ENCODE measurements around the gene ITGA3.

Gene ITGA3

GRCh38 chr17:50055426-50056216 lies at the start of gene ITGA3:
ITGA3 (plus strand) TSS chr17:50056110; CDS start chr17:50056440, 330 bp downstream.
- DNase-seq = no peak

- no peak for DNase-seq
Measured at GRCh38 chr17:50009282-50009681, 46.6 kb upstream of the ITGA3 start.

GRCh38 chr17:50013079-50013478 lies 42.8 kb upstream of the ITGA3 start:
- DNase-seq = no peak

- no peak for DNase-seq
Measured at GRCh38 chr17:50014471-50015088, 41.3 kb upstream of the ITGA3 start.

GRCh38 chr17:50015146-50015545 lies 40.8 kb upstream of the ITGA3 start:
- no peak for DNase-seq

GRCh38 chr17:50018909-50019308 lies 37.0 kb upstream of the ITGA3 start:
- no peak for DNase-seq

GRCh38 chr17:50020841-50021599 lies 34.9 kb upstream of the ITGA3 start:
- no peak for DNase-seq

GRCh38 chr17:50021681-50022370 lies 34.1 kb upstream of the ITGA3 start:
- no peak for DNase-seq

GRCh38 chr17:50022463-50023130 lies 33.3 kb upstream of the ITGA3 start:
- DNase-seq = no peak

GRCh38 chr17:50023520-50023919 lies 32.4 kb upstream of the ITGA3 start:
- DNase-seq = no peak

GRCh38 chr17:50024808-50025207 lies 31.1 kb upstream of the ITGA3 start:
- no peak for DNase-seq

- DNase-seq = no peak
Measured at GRCh38 chr17:50026046-50026675, 29.7 kb upstream of the ITGA3 start.

- DNase-seq = no peak
Measured at GRCh38 chr17:50026837-50027171, 29.1 kb upstream of the ITGA3 start.

- DNase-seq = no peak
Measured at GRCh38 chr17:50027172-50027880, 28.6 kb upstream of the ITGA3 start.

- no peak for DNase-seq
Measured at GRCh38 chr17:50027881-50028735, 27.8 kb upstream of the ITGA3 start.

- DNase-seq = no peak
Measured at GRCh38 chr17:50028736-50029120, 27.2 kb upstream of the ITGA3 start.

- no peak for DNase-seq
Measured at GRCh38 chr17:50029185-50029584, 26.7 kb upstream of the ITGA3 start.

- DNase-seq = no peak
Measured at GRCh38 chr17:50033316-50033715, 22.6 kb upstream of the ITGA3 start.

- no peak for DNase-seq
Measured at GRCh38 chr17:50034498-50035364, 21.2 kb upstream of the ITGA3 start.
